KMS-11 (cell line): Measurements from ENCODE around the gene SNX24.
A peak's percentile ranks its signal among the peaks of the same experiment; 100 is the strongest.

ENCODE experiments used
- H2AFZ ChIP-seq: fragments of 200-600 bp; sonication (generic); 2 replicates; pipeline ENCODE4 v1.6.1; 2016; ENCODE audit warnings: antibody characterized with exemption, mixed run types, low read depth
- H3K27ac ChIP-seq: fragments of 200-600 bp; sonication (generic); 2 replicates; pipeline ENCODE4 v1.6.1; 2016; ENCODE audit warnings: mild to moderate bottlenecking, mixed run types
- H3K27me3 ChIP-seq: fragments of 200-600 bp; sonication (generic); 2 replicates; pipeline ENCODE4 v1.6.1; 2017; ENCODE audit warnings: mild to moderate bottlenecking, low read depth, mixed run types, moderate library complexity; ENCODE audit not compliant: insufficient read depth
- H3K36me3 ChIP-seq: fragments of 200-600 bp; sonication (generic); 2 replicates; pipeline ENCODE4 v1.6.1; 2017; ENCODE audit warnings: mild to moderate bottlenecking, mixed run types; ENCODE audit not compliant: insufficient read depth
- H3K4me1 ChIP-seq: fragments of 200-600 bp; sonication (generic); 2 replicates; pipeline ENCODE4 v1.6.1; 2016; ENCODE audit warnings: mild to moderate bottlenecking, low read depth, mixed run types; ENCODE audit not compliant: poor library complexity, severe bottlenecking
- H3K4me2 ChIP-seq: fragments of 200-600 bp; sonication (generic); 2 replicates; pipeline ENCODE4 v1.7.0; 2016; ENCODE audit warnings: mild to moderate bottlenecking, mixed run types
- H3K4me3 ChIP-seq: fragments of 200-600 bp; sonication (generic); IDR thresholded peaks from 2 replicates; pipeline ENCODE4 v1.6.1; 2017; ENCODE audit warnings: low read depth, low read length, mixed read lengths; ENCODE audit not compliant: insufficient read depth
- H3K79me2 ChIP-seq: fragments of 200-600 bp; sonication (generic); 2 replicates; pipeline ENCODE4 v1.6.1; 2016; ENCODE audit warnings: low read depth, mixed run types; ENCODE audit not compliant: insufficient read depth
- H3K9ac ChIP-seq: fragments of 200-600 bp; sonication (generic); 2 replicates; pipeline ENCODE4 v1.6.1; 2016; ENCODE audit warnings: mild to moderate bottlenecking, mixed run types
- H4K20me1 ChIP-seq: fragments of 200-600 bp; sonication (generic); 2 replicates; pipeline ENCODE4 v1.6.1; 2016; ENCODE audit warnings: mild to moderate bottlenecking, mixed run types; ENCODE audit not compliant: insufficient read depth
- CTCF ChIP-seq: fragments of 200-600 bp; sonication (generic); conservative IDR thresholded peaks from 2 replicates; pipeline ENCODE4 v1.6.1; 2017; ENCODE audit warnings: low read depth, mild to moderate bottlenecking, antibody characterized with exemption, low read length, moderate library complexity, mixed read lengths

Gene SNX24

GRCh38 chr5:122842016-122842580, 3.3 kb upstream of the SNX24 start:
- Histone ChIP-seq H3K36me3 (no peaks in the 10 kb centered on the region), H3K4me1 (peaks cover 14% of the 10 kb centered on the region), H3K27ac (no peak overlapping the region), H2AFZ (no peak overlapping the region), H3K9ac (no peak overlapping the region), H3K27me3 (no peaks in the 10 kb centered on the region), H3K4me3 (no peak overlapping the region), H4K20me1 (no peaks in the 10 kb centered on the region), H3K4me2 (no peak overlapping the region), H3K79me2 (no peaks in the 10 kb centered on the region)
- TF ChIP-seq CTCF: no peak

- no peaks in the 10 kb centered on the region for H3K79me2 ChIP-seq
- H3K27ac ChIP-seq: peak overlapping the region; percentile 35; the same call in 1 of the 2 replicates
- H3K4me1 ChIP-seq: peaks cover 14% of the 10 kb centered on the region
- H3K9ac ChIP-seq: peak overlapping the region; percentile 61
- H3K27me3 ChIP-seq: no peaks in the 10 kb centered on the region
- H4K20me1 ChIP-seq: no peaks in the 10 kb centered on the region
- TF ChIP-seq CTCF: no peak
- peak overlapping the region; percentile 80 for H2AFZ ChIP-seq
- H3K4me3 ChIP-seq: no peak overlapping the region
- no peaks in the 10 kb centered on the region for H3K36me3 ChIP-seq
- peak overlapping the region; percentile 92 for H3K4me2 ChIP-seq
These were observed 1.1 kb upstream of the SNX24 start for GRCh38 chr5:122844136-122844909.

GRCh38 chr5:122844910-122845228, 544 bp upstream of the SNX24 start:
- TF ChIP-seq CTCF: no peak
- peaks cover 14% of the 10 kb centered on the region for H3K4me1 ChIP-seq
- H3K36me3 ChIP-seq: no peaks in the 10 kb centered on the region
- H3K27ac ChIP-seq: peak overlapping the region; percentile 35; the same call in 1 of the 2 replicates
- H3K4me2 ChIP-seq: peak overlapping the region; percentile 92
- no peak overlapping the region for H3K4me3 ChIP-seq
- no peaks in the 10 kb centered on the region for H3K27me3 ChIP-seq
- no peaks in the 10 kb centered on the region for H4K20me1 ChIP-seq
- peak overlapping the region; percentile 80 for H2AFZ ChIP-seq
- peak overlapping the region; percentile 61 for H3K9ac ChIP-seq
- H3K79me2 ChIP-seq: no peaks in the 10 kb centered on the region

- H3K4me1 ChIP-seq: peaks cover 14% of the 10 kb centered on the region
- H3K36me3 ChIP-seq: no peaks in the 10 kb centered on the region
- H3K27ac ChIP-seq: no peak overlapping the region
- peak overlapping the region; percentile 18; the same call in 1 of the 2 replicates for H3K9ac ChIP-seq
- H4K20me1 ChIP-seq: no peaks in the 10 kb centered on the region
- no peak for TF ChIP-seq CTCF
- H2AFZ ChIP-seq: peak overlapping the region; percentile 42; the same call in 1 of the 2 replicates
- 0 out of 2 replicates have a peak overlapping the region, but pooled peaks have one; percentile 38 for H3K4me2 ChIP-seq
- no peaks in the 10 kb centered on the region for H3K27me3 ChIP-seq
- H3K79me2 ChIP-seq: no peaks in the 10 kb centered on the region
- no peak overlapping the region for H3K4me3 ChIP-seq
These were observed 688 bp downstream of the SNX24 start for GRCh38 chr5:122846051-122846550.
